Body of pancreas (tissue), 4 donors: ENCODE measurements around the gene KIF25. TPM values are rescaled to one million over a fixed set of nuclear protein-coding genes. Genes with fewer than 3 reads are reported as not detected.

ENCODE experiments used
- ATAC-seq: fragments of 150-250 bp; one replicate; pipeline ENCODE4 v1.9.1; 2016
- DNase-seq, 4 donors: peaks; one replicate each; pipeline ENCODE4 v3.0.0-alpha.2; 2019
- H3K27ac ChIP-seq, 4 donors: fragments of 200-600 bp; sonication (generic); 1 replicate in 3 of 4; 2 replicates in 1 of 4; pipeline versions ENCODE4 v1.5.1 to v1.6.1; 2016 to 2019; ENCODE audit warnings: mild to moderate bottlenecking in 1 of 4, mixed read lengths in 1 of 4, moderate library complexity in 1 of 4
- H3K27me3 ChIP-seq, 2 donors: fragments of 200-600 bp; sonication (generic); one replicate each; pipeline ENCODE4 v1.6.0; 2016; ENCODE audit warnings: mild to moderate bottlenecking in 1 of 2
- H3K36me3 ChIP-seq, 2 donors: fragments of 200-600 bp; sonication (generic); replicated peaks in 1 of 2; 2 replicates each; pipeline ENCODE4 v1.5.1; 2016; ENCODE audit warnings: low read depth in 2 of 2; ENCODE audit not compliant: insufficient read depth in 1 of 2
- H3K4me1 ChIP-seq: fragments of 200-600 bp; sonication (generic); one replicate; pipeline ENCODE4 v1.6.0; 2016
- H3K4me3 ChIP-seq, 2 donors: fragments of 200-600 bp; sonication (generic); 1 replicate in 1 of 2; 2 replicates in 1 of 2; pipeline ENCODE4 v1.5.1; 2016 to 2019
- H3K9me3 ChIP-seq, 3 donors: fragments of 200-600 bp; sonication (generic); 1 replicate in 2 of 3; 2 replicates in 1 of 3; pipeline ENCODE4 v1.5.1; 2016
- POLR2A ChIP-seq, 3 donors: fragments of 450-650 bp; IDR thresholded peaks; one replicate each; pipeline ENCODE4 v1.6.1; 2016; ENCODE audit warnings: antibody characterized with exemption in 3 of 3, mild to moderate bottlenecking in 2 of 3
- WGBS, 2 donors: methylation state at CpG; one replicate each; pipeline ENCODE4 v1.1.5; 2017; 5-methylcytosine and 5-hydroxymethylcytosine counted together
- intact Hi-C: fragments of 100-400 bp; cut with DNase I; formaldehyde crosslinking; loops from one replicate; pipeline ENCODE4 v1.15.1; 2023
- total RNA-seq, 2 donors: library from RNA; depleted of rRNA; stranded (reverse); fragments of >200 nt; gene quantifications; one replicate each; pipeline ENCODE4 v1.1.0, GENCODE V29; 2016
- TF ChIP-seq, protein P1 (sequence below), 7 experiments: fragments of 450-650 bp in 4 of 7; fragments of 200-600 bp in 3 of 7; sonication (generic) in 3 of 7; IDR thresholded peaks; one replicate each; pipeline ENCODE4 v1.5.1; 2016 to 2019; ENCODE audit warnings: antibody characterized with exemption in 7 of 7

KIF25 gene
- total RNA-seq, 2 donors from 2014 or later: 1.8 TPM; not detected in 1

DNA sequence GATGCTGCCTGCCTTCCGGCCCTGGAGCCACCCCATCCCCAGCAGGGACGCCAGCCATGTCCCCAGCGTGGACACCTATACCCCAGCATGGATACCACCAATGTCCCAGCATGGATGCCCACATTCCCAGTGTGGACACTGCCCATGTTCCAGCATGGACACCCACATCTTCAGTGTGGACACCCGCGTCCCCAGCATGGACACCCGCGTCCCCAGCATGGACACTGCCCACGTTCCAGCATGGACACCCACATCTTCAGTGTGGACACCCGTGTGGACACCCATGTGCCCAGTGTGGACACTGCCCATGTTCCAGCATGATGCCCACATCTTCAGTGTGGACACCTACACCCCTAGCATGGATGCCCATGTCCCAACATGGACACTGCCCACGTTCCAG is 88.6 kb downstream of the KIF25 start:
- Histone ChIP-seq H3K9me3 (no peaks in the 10 kb centered on the region), H3K4me1 (no peaks in the 10 kb centered on the region), H3K27ac (no peak overlapping the region), H3K4me3 (no peak overlapping the region), H3K27me3 (no peaks in the 10 kb centered on the region), H3K36me3 (no peaks in the 10 kb centered on the region)
- DNase-seq (no peak), ATAC-seq (no peak)
- intact Hi-C loops: no loop called here
- WGBS, 2 donors: 81 to 92% methylated on average over 3 to 9 of the region's 10 CpGs
- TF ChIP-seq, protein P1, sequence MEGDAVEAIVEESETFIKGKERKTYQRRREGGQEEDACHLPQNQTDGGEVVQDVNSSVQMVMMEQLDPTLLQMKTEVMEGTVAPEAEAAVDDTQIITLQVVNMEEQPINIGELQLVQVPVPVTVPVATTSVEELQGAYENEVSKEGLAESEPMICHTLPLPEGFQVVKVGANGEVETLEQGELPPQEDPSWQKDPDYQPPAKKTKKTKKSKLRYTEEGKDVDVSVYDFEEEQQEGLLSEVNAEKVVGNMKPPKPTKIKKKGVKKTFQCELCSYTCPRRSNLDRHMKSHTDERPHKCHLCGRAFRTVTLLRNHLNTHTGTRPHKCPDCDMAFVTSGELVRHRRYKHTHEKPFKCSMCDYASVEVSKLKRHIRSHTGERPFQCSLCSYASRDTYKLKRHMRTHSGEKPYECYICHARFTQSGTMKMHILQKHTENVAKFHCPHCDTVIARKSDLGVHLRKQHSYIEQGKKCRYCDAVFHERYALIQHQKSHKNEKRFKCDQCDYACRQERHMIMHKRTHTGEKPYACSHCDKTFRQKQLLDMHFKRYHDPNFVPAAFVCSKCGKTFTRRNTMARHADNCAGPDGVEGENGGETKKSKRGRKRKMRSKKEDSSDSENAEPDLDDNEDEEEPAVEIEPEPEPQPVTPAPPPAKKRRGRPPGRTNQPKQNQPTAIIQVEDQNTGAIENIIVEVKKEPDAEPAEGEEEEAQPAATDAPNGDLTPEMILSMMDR (IDR thresholded peaks at IDR 0.05): no peak
- no peak for TF ChIP-seq POLR2A (IDR thresholded peaks at IDR 0.05)

DNA sequence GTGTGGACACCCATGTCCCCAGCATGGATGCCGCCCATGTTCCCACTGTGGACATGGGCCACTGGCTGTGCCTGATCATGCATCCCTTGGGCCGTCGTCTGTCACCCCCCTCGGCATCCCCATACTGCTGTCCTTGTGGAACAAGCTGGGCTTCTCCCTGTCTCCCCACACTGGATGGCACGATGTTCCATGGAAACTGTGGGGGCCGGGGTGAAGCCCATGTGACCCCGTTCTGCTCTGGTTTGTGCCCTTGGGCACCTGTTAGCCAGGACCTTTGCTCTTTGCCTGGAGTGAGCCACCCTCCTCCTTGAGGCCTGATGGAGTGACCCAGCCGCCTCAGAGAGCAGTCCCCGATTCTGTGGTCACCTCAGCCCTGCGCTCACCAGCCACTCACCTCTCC is 89.1 kb downstream of the KIF25 start:
- Histone ChIP-seq H3K4me3 (no peak overlapping the region), H3K9me3 (no peaks in the 10 kb centered on the region), H3K4me1 (no peaks in the 10 kb centered on the region), H3K27ac (no peak overlapping the region), H3K36me3 (no peaks in the 10 kb centered on the region), H3K27me3 (no peaks in the 10 kb centered on the region)
- DNase-seq: no peak
- TF ChIP-seq, protein P1 (IDR thresholded peaks at IDR 0.05): no peak
- no peak for TF ChIP-seq POLR2A (IDR thresholded peaks at IDR 0.05)
- intact Hi-C loops: no loop called here
- WGBS, 2 donors: 90 to 94% methylated on average over 10 of the region's 10 CpGs
- ATAC-seq: no peak

DNA sequence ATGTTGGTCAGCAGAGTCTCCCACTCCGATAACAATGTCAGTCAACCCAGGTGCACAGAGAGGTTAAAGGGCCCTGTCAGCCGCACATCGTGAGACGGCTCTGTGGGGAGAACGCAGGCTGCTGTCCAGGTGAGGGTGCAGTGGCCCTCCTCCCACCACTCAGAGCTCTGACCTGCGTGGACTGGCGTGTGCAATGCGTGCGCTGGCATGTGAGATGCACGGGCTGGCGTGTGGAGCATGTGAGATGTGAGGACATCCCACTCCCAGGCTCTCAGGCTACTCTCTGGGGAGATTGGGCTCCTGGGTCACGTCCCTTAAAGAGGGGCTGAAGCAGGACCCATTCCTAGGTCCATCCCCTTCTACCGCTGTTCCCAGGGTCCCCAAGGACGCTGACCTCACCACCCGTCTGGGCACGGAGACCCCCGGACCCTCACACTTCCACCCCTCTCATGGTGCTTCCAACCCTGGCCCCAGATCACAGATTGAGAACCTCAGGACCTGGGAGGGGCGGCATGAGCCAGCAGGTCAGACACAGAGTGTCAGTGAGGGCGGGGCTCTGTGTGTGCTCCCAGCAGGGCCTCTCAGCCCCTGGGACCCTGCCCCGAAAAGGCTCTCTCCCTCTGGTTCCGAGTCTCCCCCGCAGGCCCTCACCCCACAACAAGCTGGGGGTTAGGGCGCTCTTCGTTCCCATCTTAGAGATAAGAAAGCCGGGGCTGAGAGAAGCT is 90.1 kb downstream of the KIF25 start:
- TF ChIP-seq, protein P1 (IDR thresholded peaks at IDR 0.05): no peak
- no peak for TF ChIP-seq POLR2A (IDR thresholded peaks at IDR 0.05)
- ATAC-seq (no peak), DNase-seq (no peak)
- H3K27ac ChIP-seq: no peak overlapping the region
- H3K4me1 ChIP-seq: no peaks in the 10 kb centered on the region
- H3K27me3 ChIP-seq: no peaks in the 10 kb centered on the region
- H3K4me3 ChIP-seq: no peak overlapping the region
- 79 to 90% methylated on average over 20 to 25 of the region's 25 CpGs for WGBS, 2 donors
- no peaks in the 10 kb centered on the region for H3K36me3 ChIP-seq
- no peaks in the 10 kb centered on the region for H3K9me3 ChIP-seq
- intact Hi-C loops: no loop called here

DNA sequence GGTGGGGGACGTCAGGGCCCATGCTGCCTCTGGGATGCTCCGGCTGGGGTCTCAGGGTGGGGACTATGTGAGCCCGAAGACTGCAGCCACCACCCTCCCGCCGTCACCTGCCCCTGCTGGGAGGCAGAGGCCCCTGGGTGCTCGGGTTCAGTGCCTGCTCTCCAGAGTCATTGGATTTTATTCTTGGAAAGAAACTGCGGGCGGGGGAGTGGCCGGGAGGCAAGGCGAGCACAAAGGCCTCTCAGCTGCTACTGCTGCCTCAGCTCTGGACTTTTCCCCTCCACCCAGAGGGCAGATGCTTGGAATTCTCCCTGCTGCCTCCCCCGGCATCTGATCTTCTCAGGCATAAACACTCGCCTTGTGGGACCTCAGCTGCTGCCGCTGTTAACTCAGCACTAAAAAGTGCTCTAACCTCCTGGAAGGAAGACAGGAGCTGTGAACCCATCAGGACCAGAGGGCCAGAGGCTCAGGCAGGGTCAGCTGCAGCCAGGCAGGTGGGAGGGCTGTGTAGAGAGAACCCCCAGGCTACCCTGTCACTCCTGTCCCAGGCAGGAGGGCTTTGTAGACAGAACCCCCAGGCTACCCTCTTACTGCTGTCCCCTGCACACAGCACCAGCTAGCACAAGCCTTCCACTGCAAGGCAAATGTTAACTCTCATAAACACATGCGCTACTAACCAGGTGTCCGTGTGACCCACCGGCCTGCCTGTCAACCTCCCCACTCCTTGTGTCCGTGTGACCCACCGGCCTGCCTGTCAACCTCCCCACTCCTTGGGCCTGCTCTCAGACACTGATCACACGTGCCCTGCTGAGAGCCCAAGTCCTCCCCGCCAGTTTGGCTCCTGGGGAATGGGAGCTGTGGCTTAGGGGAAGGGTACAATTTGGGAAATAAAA is 90.9 kb downstream of the KIF25 start:
- no peak for ATAC-seq
- Histone ChIP-seq H3K27me3 (no peaks in the 10 kb centered on the region), H3K36me3 (no peaks in the 10 kb centered on the region), H3K4me3 (no peak overlapping the region), H3K27ac (no peak overlapping the region), H3K4me1 (peaks cover 7% of the 10 kb centered on the region), H3K9me3 (no peaks in the 10 kb centered on the region)
- WGBS, 2 donors: 75 to 79% methylated on average over 20 of the region's 20 CpGs
- peak in 1 of 4 donors; percentile 20 for DNase-seq
- TF ChIP-seq, protein P1 (IDR thresholded peaks at IDR 0.05): no peak
- no peak for TF ChIP-seq POLR2A (IDR thresholded peaks at IDR 0.05)
- intact Hi-C loops: no loop called here
